Measurements from ENCODE around the gene PLXNA4.

- TF ChIP-seq GATA2 (IDR thresholded peaks at IDR 0.05; ENCODE audit: low read depth, low read length) (no peak), GATA3 (IDR thresholded peaks at IDR 0.05; ENCODE audit: low read depth, low read length) (no peak)
These were observed 415.4 kb downstream of the PLXNA4 start for GRCh38 chr7:132160611-132161532.

Measured in SH-SY5Y (cell line).